Measurements from ENCODE around the gene BMP8A. TPM values are rescaled to one million over a fixed set of nuclear protein-coding genes. Genes with fewer than 3 reads are reported as not detected.

BMP8A gene
- total and polyA plus RNA-seq, 2 of the 8 experiments (the other 6 are each of a cell fraction or from before 2014, with no cell fraction given): 0.38 to 0.43 TPM

DNA sequence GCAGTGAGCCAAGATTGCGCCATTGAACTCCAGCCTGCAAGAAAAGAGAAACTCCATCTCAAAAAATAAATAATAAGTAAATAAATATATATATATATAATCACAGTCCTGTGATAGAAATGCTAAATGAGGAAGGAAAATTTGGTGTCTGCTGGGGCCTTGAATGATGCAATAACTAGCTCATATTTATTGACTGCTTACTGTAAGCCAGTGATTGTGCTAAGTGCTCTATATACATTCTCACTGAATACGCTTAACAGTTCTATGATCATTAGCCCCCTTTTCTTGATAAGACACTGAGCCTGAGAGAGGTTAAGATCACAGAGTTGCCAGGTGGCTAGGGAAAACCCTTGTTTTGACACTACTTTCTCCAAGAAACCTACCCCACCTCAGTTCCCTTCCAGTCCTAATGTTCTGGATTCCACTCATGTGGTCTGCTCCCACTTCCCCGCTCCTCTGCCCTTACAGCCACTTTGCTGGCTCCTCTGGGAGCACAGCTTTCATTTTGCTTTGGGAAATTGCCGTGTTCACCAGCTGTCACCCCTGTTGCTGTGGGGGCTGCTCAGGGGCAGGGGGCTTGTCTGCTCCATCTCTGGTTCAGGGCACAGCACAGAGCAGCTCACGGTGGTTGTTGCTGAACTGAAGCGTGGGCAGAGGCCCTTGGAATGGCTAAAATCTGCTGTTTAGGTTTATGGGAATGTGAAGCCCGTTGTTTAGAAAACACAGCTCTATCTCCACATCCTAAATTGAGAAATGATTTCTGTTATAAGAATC lies 2.5 kb upstream of the BMP8A start:
- FAIRE-seq (no peak), DNase-seq (ENCODE audit: low read depth in 1 of 2, low spot score in 2 of 2) (no peak)
- Histone ChIP-seq H3K23ac (ENCODE audit: insufficient read length) (no peak overlapping the region), H4K91ac (replicated peaks; ENCODE audit: insufficient read length, low read length) (no peak overlapping the region), H3K4me1 (replicated peaks in 1 of 4; ENCODE audit: control insufficient read depth in 3 of 4, insufficient read depth in 4 of 4, low read length in 3 of 4) (no peaks in the 10 kb centered on the region; a peak in 1 of 7 replicates), H3K4me3 (ENCODE audit: extremely low read depth in 1 of 4, insufficient read depth in 2 of 4, low read depth in 3 of 4, low read length in 4 of 4) (no peak overlapping the region), H3K9me3 (ENCODE audit: insufficient read depth in 2 of 2, low read depth in 1 of 2, low read length in 1 of 2) (no peaks in the 10 kb centered on the region), H2BK5ac (ENCODE audit: low read depth, low read length) (no peak overlapping the region), H2BK12ac (ENCODE audit: low read depth, low read length) (no peak overlapping the region), H2BK20ac (ENCODE audit: low read length) (no peak overlapping the region), H3K9ac (replicated peaks in 1 of 4; ENCODE audit: extremely low read depth in 1 of 4, low read depth in 3 of 4, low read length in 3 of 4) (no peak overlapping the region), H3K27ac (ENCODE audit: low read depth, low read length) (no peak overlapping the region), H3K23me2 (ENCODE audit: low read depth, low read length) (peaks cover 7% of the 10 kb centered on the region; the same call in 1 of the 2 replicates), H3K79me2 (ENCODE audit: control insufficient read depth in 1 of 2, insufficient read depth in 2 of 2, low read length in 2 of 2) (no peaks in the 10 kb centered on the region), H2BK15ac (ENCODE audit: low read length) (no peak overlapping the region), H2BK120ac (replicated peaks; ENCODE audit: low read depth, low read length) (no peak overlapping the region), H3K14ac (ENCODE audit: insufficient read length) (no peak overlapping the region), H3K27me3 (replicated peaks in 1 of 4; ENCODE audit: control insufficient read depth in 3 of 4, extremely low read depth in 1 of 4, insufficient read depth in 3 of 4, low read length in 3 of 4) (peaks cover 18 to 42% (median 39%) of the 10 kb centered on the region in 4 experiments), H4K8ac (ENCODE audit: extremely low read depth, insufficient read depth, low read length) (no peak overlapping the region), H2AK5ac (ENCODE audit: low read depth, low read length) (no peak overlapping the region), H3K4ac (replicated peaks; ENCODE audit: insufficient read length, low read depth, low read length) (no peak overlapping the region), H3K56ac (replicated peaks; ENCODE audit: insufficient read length, low read depth, low read length) (no peak overlapping the region), H3K79me1 (ENCODE audit: low read depth, low read length) (no peaks in the 10 kb centered on the region), H3K4me2 (ENCODE audit: insufficient read depth in 1 of 2, low read depth in 2 of 2, low read length in 2 of 2) (no peak overlapping the region), H3K36me3 (ENCODE audit: control insufficient read depth in 2 of 4, insufficient read depth in 4 of 4, low read length in 3 of 4) (peaks cover 4 to 31% (median 18%) of the 10 kb centered on the region in 4 experiments; a peak in 7 of 8 replicates), H3K18ac (ENCODE audit: extremely low read depth, low read length) (no peak overlapping the region), H4K5ac (ENCODE audit: insufficient read length, low read depth, low read length) (no peak overlapping the region), H4K20me1 (replicated peaks in 1 of 2; ENCODE audit: control insufficient read depth in 1 of 2, insufficient read depth in 2 of 2, low read length in 2 of 2) (peaks cover 0 to 4% of the 10 kb centered on the region in 2 experiments), H2AFZ (ENCODE audit: low read length) (no peak overlapping the region)
- POLR2A ChIA-PET (ENCODE audit: partially characterized antibody): interaction anchor here (0.5 to 2.1 kb wide), 7 partner anchors 9 to 481 kb away, joined by 3 to 8 read pairs (median 4); no protein-coding TSS in a partner anchor
- CTCF ChIA-PET (ENCODE audit: partially characterized antibody): interaction anchor here (0.6 to 3.7 kb wide), 9 partner anchors 18 to 454 kb away, joined by 3 to 25 read pairs (median 4); no protein-coding TSS in a partner anchor
- WGBS, 2 experiments (ENCODE audit: extremely low coverage in 1 of 2, insufficient coverage in 1 of 2, insufficient read length in 1 of 2, insufficient replicate concordance in 2 of 2, low coverage in 1 of 2, low lambda C conversion rate in 2 of 2, missing lambda C conversion rate in 1 of 2): 73% methylated on average over 7 of the region's 7 CpGs; no CpG with 5 or more reads in 1 of the 2 experiments
- TF ChIP-seq POLR2A (IDR thresholded peaks at IDR 0.05; ENCODE audit: control extremely low read depth in 1 of 2, low read depth in 2 of 2, low read length in 2 of 2): no peak
- no peak for TF ChIP-seq SIRT6 (IDR thresholded peaks at IDR 0.05; ENCODE audit: low read length)
- TF ChIP-seq NRF1 (IDR thresholded peaks at IDR 0.05; ENCODE audit: low read depth, low read length): no peak
- TF ChIP-seq FOSL1 (IDR thresholded peaks at IDR 0.05; ENCODE audit: insufficient read depth, low read depth, low read length): no peak
- no peak for TF ChIP-seq RAD21 (IDR thresholded peaks at IDR 0.05 in 1 of 2, conservative IDR thresholded peaks at IDR 0.05 in 1 of 2; ENCODE audit: low read depth in 2 of 2, low read length in 2 of 2)
- TF ChIP-seq KDM4A (IDR thresholded peaks at IDR 0.05; ENCODE audit: low read depth, low read length, severe bottlenecking): no peak
- no peak for TF ChIP-seq EZH2 (IDR thresholded peaks at IDR 0.05; ENCODE audit: low read depth, low read length, severe bottlenecking)
- no peak for TF ChIP-seq EP300 (IDR thresholded peaks at IDR 0.05; ENCODE audit: borderline replicate concordance in 1 of 2, low read depth in 2 of 2, low read length in 2 of 2)
- TF ChIP-seq ZNF274 (IDR thresholded peaks at IDR 0.05; ENCODE audit: borderline replicate concordance, extremely low read depth, low read length): no peak

Measured in H1 (cell line).